Suprapubic skin (tissue), 4 donors: ENCODE results near the gene TNS1. TPM values are rescaled to one million over a fixed set of nuclear protein-coding genes. Genes with fewer than 3 reads are reported as not detected.
A peak's percentile ranks its signal among the peaks of the same experiment; 100 is the strongest.

Source experiments
- DNase-seq, 2 donors: peaks; one replicate each; pipeline ENCODE4 v3.0.0-alpha.2; 2019; ENCODE audit warnings: low spot score in 2 of 2
- H3K27ac ChIP-seq: fragments of 200-600 bp; sonication (generic); one replicate; pipeline ENCODE4 v1.5.1; 2019
- H3K27me3 ChIP-seq: fragments of 200-600 bp; sonication (generic); one replicate; pipeline ENCODE4 v1.5.1; 2019
- H3K36me3 ChIP-seq: fragments of 200-600 bp; sonication (generic); one replicate; pipeline ENCODE4 v1.5.1; 2019
- H3K4me1 ChIP-seq: fragments of 200-600 bp; sonication (generic); one replicate; pipeline ENCODE4 v1.5.1; 2019
- H3K4me3 ChIP-seq: fragments of 200-600 bp; sonication (generic); one replicate; pipeline ENCODE4 v1.5.1; 2019; ENCODE audit warnings: mild to moderate bottlenecking
- H3K9me3 ChIP-seq: fragments of 200-600 bp; sonication (generic); one replicate; pipeline ENCODE4 v1.5.1; 2019
- EP300 ChIP-seq: sonication (generic); formaldehyde crosslinking; IDR thresholded peaks from one replicate; pipeline ENCODE4 v1.6.1; 2017; ENCODE audit warnings: antibody characterized with exemption
- POLR2A ChIP-seq, 2 donors: fragments of 450-650 bp; IDR thresholded peaks; one replicate each; pipeline ENCODE4 v1.6.1; 2017; ENCODE audit warnings: antibody characterized with exemption in 2 of 2, mild to moderate bottlenecking in 2 of 2, moderate library complexity in 2 of 2
- POLR2AphosphoS5 ChIP-seq, 3 donors: sonication (generic); formaldehyde crosslinking; IDR thresholded peaks; one replicate each; pipeline ENCODE4 v1.6.1; 2017; ENCODE audit warnings: antibody characterized with exemption in 3 of 3
- WGBS: methylation state at CpG from one replicate; pipeline ENCODE4 v1.1.5; 2018; 5-methylcytosine and 5-hydroxymethylcytosine counted together
- total RNA-seq, 4 donors: library from RNA; depleted of rRNA; stranded (reverse); fragments of >200 nt; gene quantifications; one replicate each; pipeline ENCODE4 v1.1.0, GENCODE V29; 2016
- TF ChIP-seq, protein P1 (sequence below), 2 donors: fragments of 200-600 bp in 1 of 2; fragments of 450-650 bp in 1 of 2; sonication (generic) in 1 of 2; IDR thresholded peaks; one replicate each; pipeline ENCODE4 v1.5.1; 2016 to 2019; ENCODE audit warnings: antibody characterized with exemption in 2 of 2, mild to moderate bottlenecking in 1 of 2, moderate library complexity in 1 of 2

The TNS1 gene
- total RNA-seq, 4 donors from 2014 or later, result 64.1 to 145 (median 99.5) TPM

DNA sequence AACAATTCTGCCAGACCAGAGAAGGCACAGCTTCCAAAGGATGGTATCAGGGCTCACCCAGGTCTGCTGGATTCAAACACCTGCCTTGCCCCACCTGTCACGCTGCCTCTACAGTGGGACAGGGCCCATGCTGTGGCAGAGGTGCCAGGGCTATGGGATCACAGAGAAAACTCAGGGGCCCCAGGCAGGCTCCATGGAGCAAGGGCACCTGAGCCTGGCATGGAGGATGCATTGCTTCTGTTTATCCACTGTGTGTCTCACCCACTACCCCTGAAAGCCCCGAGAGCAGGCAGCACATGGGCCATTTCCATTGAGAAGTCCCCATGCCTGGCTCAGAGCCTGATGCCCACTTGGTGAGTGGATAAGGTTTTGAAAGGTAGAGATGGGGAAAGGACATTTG, 76.0 kb downstream of the TNS1 start:
- Histone ChIP-seq H3K9me3 (no peaks in the 10 kb centered on the region), H3K4me3 (no peak overlapping the region), H3K27me3 (no peaks in the 10 kb centered on the region), H3K4me1 (peaks cover 95% of the 10 kb centered on the region), H3K27ac (peak overlapping the region; percentile 86), H3K36me3 (no peaks in the 10 kb centered on the region)
- no peak for DNase-seq
- TF ChIP-seq POLR2A (IDR thresholded peaks at IDR 0.05), result no peak
- no peak for TF ChIP-seq EP300
- TF ChIP-seq, protein P1, sequence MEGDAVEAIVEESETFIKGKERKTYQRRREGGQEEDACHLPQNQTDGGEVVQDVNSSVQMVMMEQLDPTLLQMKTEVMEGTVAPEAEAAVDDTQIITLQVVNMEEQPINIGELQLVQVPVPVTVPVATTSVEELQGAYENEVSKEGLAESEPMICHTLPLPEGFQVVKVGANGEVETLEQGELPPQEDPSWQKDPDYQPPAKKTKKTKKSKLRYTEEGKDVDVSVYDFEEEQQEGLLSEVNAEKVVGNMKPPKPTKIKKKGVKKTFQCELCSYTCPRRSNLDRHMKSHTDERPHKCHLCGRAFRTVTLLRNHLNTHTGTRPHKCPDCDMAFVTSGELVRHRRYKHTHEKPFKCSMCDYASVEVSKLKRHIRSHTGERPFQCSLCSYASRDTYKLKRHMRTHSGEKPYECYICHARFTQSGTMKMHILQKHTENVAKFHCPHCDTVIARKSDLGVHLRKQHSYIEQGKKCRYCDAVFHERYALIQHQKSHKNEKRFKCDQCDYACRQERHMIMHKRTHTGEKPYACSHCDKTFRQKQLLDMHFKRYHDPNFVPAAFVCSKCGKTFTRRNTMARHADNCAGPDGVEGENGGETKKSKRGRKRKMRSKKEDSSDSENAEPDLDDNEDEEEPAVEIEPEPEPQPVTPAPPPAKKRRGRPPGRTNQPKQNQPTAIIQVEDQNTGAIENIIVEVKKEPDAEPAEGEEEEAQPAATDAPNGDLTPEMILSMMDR (IDR thresholded peaks at IDR 0.05), result no peak
- TF ChIP-seq POLR2AphosphoS5 (IDR thresholded peaks at IDR 0.05), result no peak
- WGBS, result 100% methylated on average over 1 of the region's 2 CpGs

GRCh38 chr2:217924346-217924901, 78.4 kb downstream of the TNS1 start:
- DNase-seq, result no peak
- Histone ChIP-seq H3K27ac (peak overlapping the region; percentile 42), H3K36me3 (no peaks in the 10 kb centered on the region), H3K4me3 (no peak overlapping the region), H3K4me1 (peaks cover 95% of the 10 kb centered on the region), H3K27me3 (no peaks in the 10 kb centered on the region), H3K9me3 (no peaks in the 10 kb centered on the region)
- WGBS, result 76% methylated on average over 5 of the region's 5 CpGs
- TF ChIP-seq POLR2A (IDR thresholded peaks at IDR 0.05), result no peak
- TF ChIP-seq POLR2AphosphoS5 (IDR thresholded peaks at IDR 0.05), result no peak
- no peak for TF ChIP-seq EP300
- TF ChIP-seq, protein P1 (IDR thresholded peaks at IDR 0.05), result no peak

GRCh38 chr2:217923007-217923686, 79.6 kb downstream of the TNS1 start:
- Histone ChIP-seq H3K27me3 (no peaks in the 10 kb centered on the region), H3K4me3 (no peak overlapping the region), H3K9me3 (no peaks in the 10 kb centered on the region), H3K4me1 (peaks cover 95% of the 10 kb centered on the region), H3K36me3 (peaks cover under 1% of the 10 kb centered on the region), H3K27ac (peak overlapping the region; percentile 77)
- 72% methylated on average over 8 of the region's 8 CpGs for WGBS
- TF ChIP-seq, protein P1 (IDR thresholded peaks at IDR 0.05), result no peak
- TF ChIP-seq POLR2A (IDR thresholded peaks at IDR 0.05) (no peak), POLR2AphosphoS5 (IDR thresholded peaks at IDR 0.05) (no peak), EP300 (no peak)
- DNase-seq, result no peak

GRCh38 chr2:217922101-217923006, 80.4 kb downstream of the TNS1 start:
- DNase-seq, result no peak
- no peaks in the 10 kb centered on the region for H3K27me3 ChIP-seq
- H3K36me3 ChIP-seq, result peaks cover 5% of the 10 kb centered on the region
- WGBS, result 30% methylated on average over 12 of the region's 19 CpGs
- H3K4me3 ChIP-seq, result peak overlapping the region; percentile 6
- no peaks in the 10 kb centered on the region for H3K9me3 ChIP-seq
- no peak for TF ChIP-seq EP300
- TF ChIP-seq POLR2AphosphoS5 (IDR thresholded peaks at IDR 0.05), result no peak
- no peak for TF ChIP-seq POLR2A (IDR thresholded peaks at IDR 0.05)
- TF ChIP-seq, protein P1 (IDR thresholded peaks at IDR 0.05), result no peak
- H3K4me1 ChIP-seq, result peaks cover 89% of the 10 kb centered on the region
- peak overlapping the region; percentile 77 for H3K27ac ChIP-seq
